IgD-negative memory B cell (primary cell): ENCODE data around the gene C4orf54. TPM values are rescaled to one million over a fixed set of nuclear protein-coding genes. Genes with fewer than 3 reads are reported as not detected.

Experiments used
- H3K27ac Mint-ChIP-seq, 3 donors: one replicate each; pipeline ENCODE4 v1.8.0; 2020 to 2022; ENCODE audit warnings: mild to moderate bottlenecking in 3 of 3, mixed read lengths in 3 of 3, moderate library complexity in 1 of 3
- H3K27me3 Mint-ChIP-seq: one replicate; pipeline ENCODE4 v1.8.0; 2021; ENCODE audit warnings: mixed read lengths
- H3K36me3 Mint-ChIP-seq: one replicate; pipeline ENCODE4 v1.8.0; 2020; ENCODE audit warnings: mild to moderate bottlenecking, mixed read lengths
- H3K4me1 Mint-ChIP-seq, 3 donors: one replicate each; pipeline ENCODE4 v1.8.0; 2020 to 2022; ENCODE audit warnings: mixed read lengths in 3 of 3, mild to moderate bottlenecking in 1 of 3
- H3K4me3 Mint-ChIP-seq, 4 donors: one replicate each; pipeline ENCODE4 v1.8.0; 2020 to 2022; ENCODE audit warnings: mild to moderate bottlenecking in 4 of 4, mixed read lengths in 4 of 4, moderate library complexity in 3 of 4
- H3K9me3 Mint-ChIP-seq, 3 donors: one replicate each; pipeline ENCODE4 v1.8.0; 2020 to 2021; ENCODE audit warnings: mixed read lengths in 3 of 3, mild to moderate bottlenecking in 1 of 3
- polyA plus RNA-seq: library from polyadenylated mRNA; unstranded; fragments of 300-500 nt; fragmentation: Illumina TruSeq; gene quantifications from one replicate; pipeline ENCODE4 v1.2.3, GENCODE V29; 2021

Gene C4orf54
- polyA plus RNA-seq, 1 donor from 2014 or later = not detected

DNA sequence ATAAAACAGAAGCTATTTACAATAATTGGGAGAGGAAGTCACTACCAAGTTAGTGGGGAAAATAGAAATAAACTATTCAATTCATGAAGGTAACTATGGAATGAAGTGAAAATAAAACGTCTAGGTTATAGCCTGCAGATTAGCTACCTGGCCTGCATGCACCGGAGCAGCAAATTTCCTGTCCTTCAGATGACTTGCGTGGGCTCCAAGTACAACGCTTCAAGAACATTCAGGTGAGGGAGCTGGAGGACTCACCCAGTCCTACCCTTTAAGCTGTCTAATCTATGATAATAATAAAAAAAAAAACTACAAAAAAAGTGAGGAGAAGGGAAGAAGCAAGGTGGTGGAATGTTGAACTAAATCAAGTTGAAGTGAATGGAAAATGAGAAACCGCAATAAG lies 13.2 kb downstream of the C4orf54 start:
- Mint-ChIP-seq H3K4me3 (no peak overlapping the region), H3K36me3 (peaks cover 2% of the 10 kb centered on the region), H3K27me3 (peaks cover 10% of the 10 kb centered on the region), H3K4me1 (no peaks in the 10 kb centered on the region), H3K9me3 (no peaks in the 10 kb centered on the region), H3K27ac (no peak overlapping the region)

DNA sequence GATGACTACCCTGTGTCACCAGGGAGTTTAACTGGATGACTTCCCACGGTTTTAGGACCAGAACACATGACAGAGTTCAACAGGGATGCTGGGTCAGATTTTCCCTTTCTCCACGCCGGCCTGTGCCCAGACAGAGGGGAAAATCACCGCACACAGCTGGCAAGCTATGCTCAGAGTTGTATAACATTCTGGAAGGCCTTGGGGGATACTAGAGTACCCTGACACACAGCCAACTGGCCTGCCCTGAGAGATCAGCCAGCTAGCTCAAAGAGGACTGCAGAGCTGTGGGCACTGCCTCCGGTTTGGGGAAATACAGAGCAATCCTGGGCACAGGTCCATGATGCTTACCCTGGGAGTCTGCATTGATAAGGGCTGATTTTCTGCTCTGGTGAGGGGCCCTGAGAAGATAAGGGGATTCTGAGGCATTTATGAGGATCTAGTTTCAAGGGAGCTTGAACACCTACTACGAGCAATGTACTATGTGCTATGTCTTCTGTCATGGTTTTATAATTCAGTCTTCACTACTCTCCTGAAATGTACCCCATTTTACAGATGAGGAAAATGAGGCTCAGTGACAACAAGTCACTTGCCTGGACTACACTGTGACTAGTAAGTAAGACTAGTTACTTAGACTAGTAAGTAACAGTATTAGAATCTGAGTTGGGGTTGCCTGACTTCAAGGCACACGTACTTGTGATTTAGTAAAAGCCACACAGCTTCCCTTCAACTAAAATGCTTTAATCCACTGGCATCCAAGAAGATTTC lies 14.7 kb downstream of the C4orf54 start:
- Mint-ChIP-seq H3K9me3 (no peaks in the 10 kb centered on the region), H3K27me3 (peaks cover 10% of the 10 kb centered on the region), H3K27ac (no peak overlapping the region), H3K36me3 (peaks cover 2% of the 10 kb centered on the region), H3K4me1 (no peaks in the 10 kb centered on the region), H3K4me3 (no peak overlapping the region)

DNA sequence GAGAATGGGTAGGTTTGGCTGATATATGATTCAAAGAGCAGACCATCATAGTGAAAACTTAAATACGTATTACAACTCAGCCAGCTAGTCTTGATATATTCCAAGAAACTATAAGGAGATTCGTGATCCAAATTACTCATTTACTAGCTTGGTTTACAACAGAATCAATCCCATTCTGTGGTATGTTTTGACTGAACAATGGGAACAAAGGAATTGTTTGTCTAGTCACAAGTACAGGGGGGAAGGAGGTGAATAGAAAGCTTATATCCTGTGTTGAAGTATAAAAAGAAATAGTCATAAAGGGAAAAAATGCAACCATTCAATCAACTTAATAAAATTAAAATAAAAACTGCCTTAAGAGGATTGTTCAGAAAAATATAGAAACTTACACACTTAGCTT lies 17.0 kb downstream of the C4orf54 start:
- H3K4me3 Mint-ChIP-seq = no peak overlapping the region
- no peaks in the 10 kb centered on the region for H3K9me3 Mint-ChIP-seq
- no peak overlapping the region for H3K27ac Mint-ChIP-seq
- H3K36me3 Mint-ChIP-seq = peaks cover 2% of the 10 kb centered on the region
- H3K4me1 Mint-ChIP-seq = no peaks in the 10 kb centered on the region
- peaks cover 10% of the 10 kb centered on the region for H3K27me3 Mint-ChIP-seq

- peaks cover 2% of the 10 kb centered on the region for H3K36me3 Mint-ChIP-seq
- H3K4me3 Mint-ChIP-seq = no peak overlapping the region
- H3K4me1 Mint-ChIP-seq = peaks cover 0 to 4% (median 0%) of the 10 kb centered on the region in 3 donors
- peaks cover 6% of the 10 kb centered on the region for H3K27me3 Mint-ChIP-seq
- H3K9me3 Mint-ChIP-seq = no peaks in the 10 kb centered on the region
- no peak overlapping the region for H3K27ac Mint-ChIP-seq
Observed at GRCh38 chr4:99637174-99637573, 20.5 kb downstream of the C4orf54 start.

GRCh38 chr4:99636422-99636821 lies 21.2 kb downstream of the C4orf54 start:
- Mint-ChIP-seq H3K27ac (no peak overlapping the region), H3K4me1 (peaks cover 0 to 4% (median 0%) of the 10 kb centered on the region in 3 donors), H3K4me3 (no peak overlapping the region), H3K36me3 (peaks cover 2% of the 10 kb centered on the region), H3K27me3 (peaks cover 6% of the 10 kb centered on the region), H3K9me3 (no peaks in the 10 kb centered on the region)

GRCh38 chr4:99635601-99636000 lies 22.0 kb downstream of the C4orf54 start:
- H3K4me1 Mint-ChIP-seq = peaks cover 0 to 4% (median 0%) of the 10 kb centered on the region in 3 donors
- H3K4me3 Mint-ChIP-seq = no peak overlapping the region
- H3K27me3 Mint-ChIP-seq = peaks cover 3% of the 10 kb centered on the region
- H3K9me3 Mint-ChIP-seq = no peaks in the 10 kb centered on the region
- no peak overlapping the region for H3K27ac Mint-ChIP-seq
- H3K36me3 Mint-ChIP-seq = peaks cover under 1% of the 10 kb centered on the region

DNA sequence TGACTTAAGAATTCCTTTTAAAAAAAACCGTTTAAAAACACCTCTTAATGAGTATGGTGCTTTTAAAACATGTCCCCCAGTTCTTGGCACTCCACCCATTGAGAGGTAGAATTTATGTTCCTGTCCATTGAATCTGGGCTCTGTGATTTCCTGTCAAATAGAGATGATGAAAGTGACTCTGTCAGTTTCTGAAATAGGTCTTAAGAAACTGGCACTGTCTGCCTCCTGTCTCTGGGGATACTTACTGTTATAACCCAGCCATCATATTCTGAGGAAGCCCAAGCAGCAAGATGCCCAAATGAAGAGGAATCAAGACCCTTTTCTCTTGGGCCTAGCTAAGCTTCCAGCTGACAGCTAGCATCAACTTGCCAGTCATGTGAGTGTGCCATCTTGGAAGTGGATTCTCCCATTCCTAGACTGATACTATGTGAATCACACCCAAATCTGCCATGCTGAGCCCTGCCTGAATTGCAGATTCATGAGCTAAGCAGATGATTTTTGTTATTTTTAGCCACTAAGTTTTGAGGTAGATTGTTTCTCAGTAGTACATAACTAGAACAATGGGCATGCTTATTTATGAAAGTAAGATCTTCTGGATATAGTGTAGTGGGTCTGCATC lies 22.8 kb downstream of the C4orf54 start:
- Mint-ChIP-seq H3K27me3 (no peaks in the 10 kb centered on the region), H3K36me3 (no peaks in the 10 kb centered on the region), H3K27ac (no peak overlapping the region), H3K9me3 (no peaks in the 10 kb centered on the region), H3K4me1 (peaks cover 0 to 4% (median 0%) of the 10 kb centered on the region in 3 donors), H3K4me3 (no peak overlapping the region)

DNA sequence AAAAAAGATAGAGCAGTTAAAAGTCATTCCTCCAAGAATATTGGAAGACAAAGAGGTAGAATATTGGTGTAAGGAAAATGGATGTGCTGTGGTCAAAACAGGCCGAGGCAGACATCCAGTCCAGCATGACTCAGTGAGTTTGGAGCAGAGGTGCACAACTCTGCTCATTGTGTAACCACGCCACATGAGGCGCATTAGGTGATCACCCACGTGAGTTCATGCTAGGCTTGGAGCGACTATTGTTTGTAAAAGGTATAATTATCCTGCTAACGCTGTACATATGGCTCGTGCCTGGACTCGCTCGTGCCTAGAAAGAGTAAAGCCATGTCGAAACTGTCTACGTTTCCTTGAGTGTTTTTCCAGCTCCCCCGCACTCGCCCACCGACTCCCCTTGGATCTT lies 23.9 kb downstream of the C4orf54 start:
- H3K9me3 Mint-ChIP-seq = no peaks in the 10 kb centered on the region
- H3K27me3 Mint-ChIP-seq = no peaks in the 10 kb centered on the region
- H3K27ac Mint-ChIP-seq = no peak overlapping the region
- H3K4me3 Mint-ChIP-seq = no peak overlapping the region
- no peaks in the 10 kb centered on the region for H3K36me3 Mint-ChIP-seq
- H3K4me1 Mint-ChIP-seq = peaks cover 0 to 4% (median 0%) of the 10 kb centered on the region in 3 donors

DNA sequence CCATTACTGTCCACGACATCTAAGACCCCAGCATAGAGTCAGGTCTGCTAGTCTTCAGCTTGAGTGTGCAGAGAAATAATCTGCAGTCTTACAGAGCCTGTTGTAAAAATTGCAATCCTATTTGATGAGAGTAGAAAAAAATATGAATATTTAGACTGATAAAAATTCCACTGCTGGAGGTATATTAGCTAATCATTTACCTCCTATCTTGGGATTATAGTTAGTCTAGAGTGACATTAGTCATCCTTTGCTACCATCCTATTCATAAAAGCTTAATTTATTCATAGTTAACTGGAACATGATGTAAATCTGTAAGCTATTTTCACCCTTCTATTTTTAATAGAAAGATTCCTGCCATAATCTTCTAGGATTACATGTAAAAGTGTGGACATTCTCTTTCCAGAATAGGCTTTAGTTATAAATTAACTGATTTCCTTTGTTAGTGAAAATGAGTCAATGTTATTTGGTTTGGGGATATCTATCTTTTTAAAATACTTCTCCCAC lies 26.7 kb downstream of the C4orf54 start:
- peaks cover 0 to 4% (median 1%) of the 10 kb centered on the region in 3 donors for H3K4me1 Mint-ChIP-seq
- H3K4me3 Mint-ChIP-seq = no peak overlapping the region
- no peaks in the 10 kb centered on the region for H3K36me3 Mint-ChIP-seq
- no peak overlapping the region for H3K27ac Mint-ChIP-seq
- no peaks in the 10 kb centered on the region for H3K9me3 Mint-ChIP-seq
- peaks cover 2% of the 10 kb centered on the region for H3K27me3 Mint-ChIP-seq

DNA sequence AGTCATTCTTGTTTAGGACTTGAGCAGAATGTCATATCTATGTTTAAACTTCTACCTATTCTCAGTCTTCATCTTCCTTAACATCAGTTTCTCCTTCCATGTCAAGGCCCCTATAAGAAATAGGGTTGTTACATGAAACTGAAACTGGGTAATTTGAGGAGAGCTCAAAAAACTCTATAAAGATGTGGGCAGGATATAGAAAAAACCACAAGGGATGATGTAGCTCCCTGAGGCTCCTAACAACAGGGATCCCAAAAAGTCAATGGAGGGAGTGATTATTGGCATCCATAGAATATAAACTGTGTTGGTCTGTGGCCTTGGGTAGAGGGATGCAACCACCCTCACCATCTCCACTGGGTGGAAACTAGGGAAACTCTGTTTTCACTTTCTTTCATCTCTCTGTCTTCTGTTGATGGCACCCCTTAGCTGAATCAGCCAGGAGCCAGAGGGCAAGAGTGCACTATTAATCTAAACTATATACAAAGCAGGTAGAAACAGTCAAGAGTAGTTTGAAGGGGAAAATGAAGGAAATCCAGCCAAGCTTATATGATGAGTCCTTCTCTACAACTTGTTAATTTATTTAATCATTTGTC lies 27.6 kb downstream of the C4orf54 start:
- no peaks in the 10 kb centered on the region for H3K9me3 Mint-ChIP-seq
- H3K36me3 Mint-ChIP-seq = no peaks in the 10 kb centered on the region
- peaks cover 2% of the 10 kb centered on the region for H3K27me3 Mint-ChIP-seq
- H3K27ac Mint-ChIP-seq = no peak overlapping the region
- no peak overlapping the region for H3K4me3 Mint-ChIP-seq
- H3K4me1 Mint-ChIP-seq = peaks cover 0 to 4% (median 2%) of the 10 kb centered on the region in 3 donors

DNA sequence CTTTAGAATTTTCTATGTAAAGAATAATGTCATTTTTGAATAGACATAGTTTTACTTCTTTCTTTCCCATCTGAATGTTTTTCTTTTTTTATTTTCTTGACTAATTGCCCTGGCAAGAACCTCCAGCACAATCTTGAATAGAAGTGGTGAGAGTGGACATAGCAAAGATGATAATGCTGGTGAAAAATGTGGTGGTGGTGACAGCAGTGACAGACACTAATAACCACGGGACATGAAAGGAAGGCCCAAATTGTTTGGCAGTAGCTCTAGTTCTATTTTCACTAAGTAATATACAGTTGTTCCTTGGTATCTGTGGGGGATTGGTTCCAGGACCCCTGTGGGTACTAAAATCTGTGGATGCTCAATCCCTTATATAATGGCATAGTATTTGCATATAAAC lies 29.6 kb downstream of the C4orf54 start:
- peaks cover 2% of the 10 kb centered on the region for H3K27me3 Mint-ChIP-seq
- no peaks in the 10 kb centered on the region for H3K9me3 Mint-ChIP-seq
- H3K27ac Mint-ChIP-seq = no peak overlapping the region
- no peaks in the 10 kb centered on the region for H3K36me3 Mint-ChIP-seq
- H3K4me1 Mint-ChIP-seq = peaks cover 0 to 2% (median 1%) of the 10 kb centered on the region in 3 donors
- no peak overlapping the region for H3K4me3 Mint-ChIP-seq

- peaks cover 2% of the 10 kb centered on the region for H3K27me3 Mint-ChIP-seq
- no peak overlapping the region for H3K27ac Mint-ChIP-seq
- peaks cover 0 to 2% (median 0%) of the 10 kb centered on the region in 3 donors for H3K4me1 Mint-ChIP-seq
- H3K4me3 Mint-ChIP-seq = no peak overlapping the region
- H3K36me3 Mint-ChIP-seq = no peaks in the 10 kb centered on the region
- no peaks in the 10 kb centered on the region for H3K9me3 Mint-ChIP-seq
Observed at GRCh38 chr4:99625369-99625768, 32.3 kb downstream of the C4orf54 start.

DNA sequence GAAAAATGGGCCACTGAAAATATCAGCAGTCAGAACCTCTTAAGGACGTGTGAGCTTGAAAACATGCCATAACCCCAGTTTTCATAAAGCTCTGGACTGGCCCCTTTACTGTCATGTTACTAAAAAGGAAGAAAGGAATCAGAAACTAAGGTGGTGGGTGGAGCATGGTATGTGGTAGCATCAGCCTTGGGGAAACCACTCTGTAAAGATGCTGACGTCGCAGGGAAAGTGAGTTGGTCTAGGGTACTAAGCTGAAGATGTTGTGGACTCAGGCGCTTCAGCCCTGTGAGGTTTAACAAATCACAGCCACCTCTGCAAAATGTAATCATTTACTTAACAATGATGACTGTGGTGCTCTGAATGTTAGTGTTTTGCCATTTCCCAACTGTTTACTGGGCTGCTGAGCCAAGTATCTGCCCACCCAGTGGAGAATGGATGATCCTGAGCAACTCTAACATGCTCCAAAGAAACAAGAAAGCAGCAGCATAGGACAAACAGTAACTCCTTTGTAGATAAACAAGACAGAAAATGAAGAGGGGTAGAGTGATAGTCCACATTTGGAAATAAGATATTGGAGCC lies 33.4 kb downstream of the C4orf54 start:
- Mint-ChIP-seq H3K4me3 (no peak overlapping the region), H3K4me1 (peaks cover 0 to 2% (median 0%) of the 10 kb centered on the region in 3 donors), H3K36me3 (no peaks in the 10 kb centered on the region), H3K9me3 (no peaks in the 10 kb centered on the region), H3K27ac (no peak overlapping the region), H3K27me3 (peaks cover 2% of the 10 kb centered on the region)

GRCh38 chr4:99622341-99622740 lies 35.3 kb downstream of the C4orf54 start:
- Mint-ChIP-seq H3K27me3 (no peaks in the 10 kb centered on the region), H3K9me3 (no peaks in the 10 kb centered on the region), H3K36me3 (no peaks in the 10 kb centered on the region), H3K4me1 (peaks cover 0 to 2% (median 0%) of the 10 kb centered on the region in 3 donors), H3K4me3 (no peak overlapping the region), H3K27ac (no peak overlapping the region)

DNA sequence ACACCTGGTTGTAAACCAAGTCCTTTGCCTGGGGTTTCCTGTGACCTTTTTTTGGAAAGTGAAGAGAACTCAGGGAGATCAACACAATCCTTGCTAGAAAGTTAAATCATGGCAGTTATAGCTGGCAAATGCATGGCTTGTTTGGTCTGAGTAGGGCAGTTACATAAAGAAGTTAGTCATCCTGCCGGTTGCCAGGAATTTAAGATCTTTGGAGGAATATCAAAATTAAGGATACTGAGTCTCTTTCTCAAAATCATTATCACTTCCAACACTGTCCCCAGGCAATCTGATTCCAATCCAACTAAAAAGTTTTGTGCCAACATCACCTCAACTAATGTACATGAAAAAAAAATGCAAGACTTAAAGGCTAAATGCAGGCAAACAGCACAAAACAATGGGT lies 40.3 kb downstream of the C4orf54 start:
- H3K9me3 Mint-ChIP-seq = no peaks in the 10 kb centered on the region
- H3K27ac Mint-ChIP-seq = no peak overlapping the region
- H3K27me3 Mint-ChIP-seq = no peaks in the 10 kb centered on the region
- H3K4me3 Mint-ChIP-seq = no peak overlapping the region
- no peaks in the 10 kb centered on the region for H3K36me3 Mint-ChIP-seq
- H3K4me1 Mint-ChIP-seq = no peaks in the 10 kb centered on the region
